Lower leg skin (tissue), 3 donors: ENCODE results near the gene ANKRD39.

ENCODE experiments used
- POLR2A ChIP-seq, 2 donors: fragments of 450-650 bp; IDR thresholded peaks; one replicate each; pipeline ENCODE4 v1.6.1; 2016 to 2017; ENCODE audit warnings: antibody characterized with exemption in 2 of 2, mild to moderate bottlenecking in 1 of 2, moderate library complexity in 1 of 2
- TF ChIP-seq, protein P1 (sequence below), 3 donors: fragments of 450-650 bp; IDR thresholded peaks; one replicate each; pipeline ENCODE4 v1.5.1; 2016; ENCODE audit warnings: antibody characterized with exemption in 3 of 3, mild to moderate bottlenecking in 3 of 3, moderate library complexity in 2 of 3

DNA sequence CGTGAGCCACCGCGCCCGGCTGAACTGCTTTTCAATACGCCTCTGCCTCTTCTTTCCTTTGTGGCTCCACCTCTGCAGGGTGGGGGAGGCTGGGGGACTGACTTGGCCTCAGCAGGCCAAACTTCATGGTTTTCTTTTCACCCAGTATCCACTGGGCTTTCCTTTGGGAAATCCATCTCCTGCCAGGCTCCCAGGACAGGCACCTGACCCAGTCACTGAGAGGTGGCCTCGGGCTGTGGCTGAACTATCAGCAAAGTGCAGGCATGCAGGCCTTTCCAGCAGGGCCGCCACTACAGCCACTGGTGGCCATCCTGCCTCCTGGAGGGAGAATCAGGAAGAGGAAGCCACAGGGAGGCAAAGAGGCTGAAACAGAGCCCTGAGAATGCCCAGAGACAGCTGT, 45.5 kb upstream of the ANKRD39 start:
- TF ChIP-seq, protein P1, sequence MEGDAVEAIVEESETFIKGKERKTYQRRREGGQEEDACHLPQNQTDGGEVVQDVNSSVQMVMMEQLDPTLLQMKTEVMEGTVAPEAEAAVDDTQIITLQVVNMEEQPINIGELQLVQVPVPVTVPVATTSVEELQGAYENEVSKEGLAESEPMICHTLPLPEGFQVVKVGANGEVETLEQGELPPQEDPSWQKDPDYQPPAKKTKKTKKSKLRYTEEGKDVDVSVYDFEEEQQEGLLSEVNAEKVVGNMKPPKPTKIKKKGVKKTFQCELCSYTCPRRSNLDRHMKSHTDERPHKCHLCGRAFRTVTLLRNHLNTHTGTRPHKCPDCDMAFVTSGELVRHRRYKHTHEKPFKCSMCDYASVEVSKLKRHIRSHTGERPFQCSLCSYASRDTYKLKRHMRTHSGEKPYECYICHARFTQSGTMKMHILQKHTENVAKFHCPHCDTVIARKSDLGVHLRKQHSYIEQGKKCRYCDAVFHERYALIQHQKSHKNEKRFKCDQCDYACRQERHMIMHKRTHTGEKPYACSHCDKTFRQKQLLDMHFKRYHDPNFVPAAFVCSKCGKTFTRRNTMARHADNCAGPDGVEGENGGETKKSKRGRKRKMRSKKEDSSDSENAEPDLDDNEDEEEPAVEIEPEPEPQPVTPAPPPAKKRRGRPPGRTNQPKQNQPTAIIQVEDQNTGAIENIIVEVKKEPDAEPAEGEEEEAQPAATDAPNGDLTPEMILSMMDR (IDR thresholded peaks at IDR 0.05), result no peak
- no peak for TF ChIP-seq POLR2A (IDR thresholded peaks at IDR 0.05)
